ENCODE measurements around the gene ISG15.

The ISG15 gene

GRCh38 chr1:972726-973458 lies 40.4 kb upstream of the ISG15 start:
- Histone ChIP-seq H3K36me3 (ENCODE audit: insufficient read depth, low read length) (no peaks in the 10 kb centered on the region), H3K27me3 (ENCODE audit: insufficient read depth, low read length) (peaks cover 6% of the 10 kb centered on the region; the same call in 1 of the 2 replicates), H3K27ac (ENCODE audit: low read depth, low read length, poor library complexity, severe bottlenecking) (no peak overlapping the region), H3F3A (ENCODE audit: insufficient read depth, low read length) (no peaks in the 10 kb centered on the region), H3K4me2 (ENCODE audit: low read length) (no peak overlapping the region), H3K9ac (ENCODE audit: low read length) (no peak overlapping the region), H4K20me1 (ENCODE audit: insufficient read depth, low read length) (no peaks in the 10 kb centered on the region), H2AFZ (ENCODE audit: low read length) (no peak overlapping the region), H3K79me2 (ENCODE audit: insufficient read depth, low read length) (no peaks in the 10 kb centered on the region), H3K4me1 (ENCODE audit: insufficient read depth, low read length, severe bottlenecking) (peaks cover 7% of the 10 kb centered on the region), H3K4me3 (ENCODE audit: low read depth, low read length, poor library complexity, severe bottlenecking) (no peak overlapping the region), H3K9me2 (ENCODE audit: low read depth, low read length) (no peaks in the 10 kb centered on the region), H3K9me3 (ENCODE audit: low read length) (no peaks in the 10 kb centered on the region)
- TF ChIP-seq CTCF (IDR thresholded peaks at IDR 0.05; ENCODE audit: low read length) = no peak
- TF ChIP-seq EZH2 (IDR thresholded peaks at IDR 0.05; ENCODE audit: borderline replicate concordance, low read length) = no peak

- TF ChIP-seq EZH2 (IDR thresholded peaks at IDR 0.05; ENCODE audit: borderline replicate concordance, low read length) (no peak), CTCF (IDR thresholded peaks at IDR 0.05; ENCODE audit: low read length) (no peak)
- Histone ChIP-seq H3K9me2 (ENCODE audit: low read depth, low read length) (no peaks in the 10 kb centered on the region), H3K27ac (ENCODE audit: low read depth, low read length, poor library complexity, severe bottlenecking) (no peak overlapping the region), H3K79me2 (ENCODE audit: insufficient read depth, low read length) (no peaks in the 10 kb centered on the region), H3F3A (ENCODE audit: insufficient read depth, low read length) (no peaks in the 10 kb centered on the region), H3K9me3 (ENCODE audit: low read length) (no peaks in the 10 kb centered on the region), H3K27me3 (ENCODE audit: insufficient read depth, low read length) (peaks cover 6% of the 10 kb centered on the region; the same call in 1 of the 2 replicates), H3K9ac (ENCODE audit: low read length) (no peak overlapping the region), H3K4me3 (ENCODE audit: low read depth, low read length, poor library complexity, severe bottlenecking) (no peak overlapping the region), H3K4me1 (ENCODE audit: insufficient read depth, low read length, severe bottlenecking) (peaks cover 7% of the 10 kb centered on the region), H4K20me1 (ENCODE audit: insufficient read depth, low read length) (no peaks in the 10 kb centered on the region), H3K36me3 (ENCODE audit: insufficient read depth, low read length) (no peaks in the 10 kb centered on the region), H3K4me2 (ENCODE audit: low read length) (no peak overlapping the region), H2AFZ (ENCODE audit: low read length) (no peak overlapping the region)
These were observed 39.6 kb upstream of the ISG15 start for GRCh38 chr1:973459-974292.

GRCh38 chr1:974293-974640 lies 39.0 kb upstream of the ISG15 start:
- peaks cover 7% of the 10 kb centered on the region for H3K4me1 ChIP-seq (ENCODE audit: insufficient read depth, low read length, severe bottlenecking)
- H3K79me2 ChIP-seq (ENCODE audit: insufficient read depth, low read length) = no peaks in the 10 kb centered on the region
- no peak overlapping the region for H3K4me3 ChIP-seq (ENCODE audit: low read depth, low read length, poor library complexity, severe bottlenecking)
- H3K9me3 ChIP-seq (ENCODE audit: low read length) = no peaks in the 10 kb centered on the region
- no peaks in the 10 kb centered on the region for H3F3A ChIP-seq (ENCODE audit: insufficient read depth, low read length)
- H4K20me1 ChIP-seq (ENCODE audit: insufficient read depth, low read length) = no peaks in the 10 kb centered on the region
- H2AFZ ChIP-seq (ENCODE audit: low read length) = no peak overlapping the region
- H3K36me3 ChIP-seq (ENCODE audit: insufficient read depth, low read length) = no peaks in the 10 kb centered on the region
- no peak overlapping the region for H3K9ac ChIP-seq (ENCODE audit: low read length)
- H3K9me2 ChIP-seq (ENCODE audit: low read depth, low read length) = no peaks in the 10 kb centered on the region
- H3K27me3 ChIP-seq (ENCODE audit: insufficient read depth, low read length) = peaks cover 6% of the 10 kb centered on the region; the same call in 1 of the 2 replicates
- no peak overlapping the region for H3K27ac ChIP-seq (ENCODE audit: low read depth, low read length, poor library complexity, severe bottlenecking)
- TF ChIP-seq CTCF (IDR thresholded peaks at IDR 0.05; ENCODE audit: low read length) (no peak), EZH2 (IDR thresholded peaks at IDR 0.05; ENCODE audit: borderline replicate concordance, low read length) (no peak)
- H3K4me2 ChIP-seq (ENCODE audit: low read length) = no peak overlapping the region
